HCT116 (cell line): ENCODE results near the gene SMC1B.

Source experiments
- EZH2 ChIP-seq: fragments of 200-600 bp; sonication (generic); IDR thresholded peaks from 2 replicates; pipeline ENCODE4 v1.6.1; 2017; ENCODE audit warnings: antibody characterized with exemption, mixed run types
- JUND ChIP-seq: IDR thresholded peaks from 2 replicates; pipeline ENCODE4 v1.6.1; 2012
- RAD21 ChIP-seq: IDR thresholded peaks from 2 replicates; pipeline ENCODE4 v1.6.1; 2012; ENCODE audit warnings: low read depth, mild to moderate bottlenecking
- SIN3A ChIP-seq: IDR thresholded peaks from 2 replicates; pipeline ENCODE4 v1.6.1; 2012; ENCODE audit warnings: low read depth
- YY1 ChIP-seq: IDR thresholded peaks from 2 replicates; pipeline ENCODE4 v1.6.1; 2011; ENCODE audit warnings: low read length, low read depth, moderate library complexity, mild to moderate bottlenecking; ENCODE audit not compliant: insufficient replicate concordance; ENCODE audit errors: extremely low read depth
- ZNF274 ChIP-seq: fragments of 200-500 bp; sonication (Bioruptor generic); IDR thresholded peaks from 2 replicates; pipeline ENCODE4 v1.6.1; 2014; ENCODE audit warnings: mild to moderate bottlenecking, low read depth, low read length, inconsistent platforms
- TF ChIP-seq, protein P1 (sequence below), 3 experiments: fragments of 200-600 bp in 1 of 3; sonication (generic) in 1 of 3; IDR thresholded peaks in 2 of 3; conservative IDR thresholded peaks in 1 of 3; 2 replicates each; pipeline ENCODE4 v1.5.1; 2012 to 2017; ENCODE audit warnings: low read depth in 2 of 3, low read length in 2 of 3, antibody characterized with exemption in 1 of 3, borderline replicate concordance in 1 of 3, control low read depth in 1 of 3, mild to moderate bottlenecking in 1 of 3, mixed read lengths in 1 of 3, mixed run types in 1 of 3, moderate library complexity in 1 of 3; ENCODE audit not compliant: insufficient read depth in 1 of 3
- TF ChIP-seq, protein P2 (sequence below): IDR thresholded peaks from 2 replicates; pipeline ENCODE4 v1.6.1; 2012; ENCODE audit warnings: low read depth

DNA sequence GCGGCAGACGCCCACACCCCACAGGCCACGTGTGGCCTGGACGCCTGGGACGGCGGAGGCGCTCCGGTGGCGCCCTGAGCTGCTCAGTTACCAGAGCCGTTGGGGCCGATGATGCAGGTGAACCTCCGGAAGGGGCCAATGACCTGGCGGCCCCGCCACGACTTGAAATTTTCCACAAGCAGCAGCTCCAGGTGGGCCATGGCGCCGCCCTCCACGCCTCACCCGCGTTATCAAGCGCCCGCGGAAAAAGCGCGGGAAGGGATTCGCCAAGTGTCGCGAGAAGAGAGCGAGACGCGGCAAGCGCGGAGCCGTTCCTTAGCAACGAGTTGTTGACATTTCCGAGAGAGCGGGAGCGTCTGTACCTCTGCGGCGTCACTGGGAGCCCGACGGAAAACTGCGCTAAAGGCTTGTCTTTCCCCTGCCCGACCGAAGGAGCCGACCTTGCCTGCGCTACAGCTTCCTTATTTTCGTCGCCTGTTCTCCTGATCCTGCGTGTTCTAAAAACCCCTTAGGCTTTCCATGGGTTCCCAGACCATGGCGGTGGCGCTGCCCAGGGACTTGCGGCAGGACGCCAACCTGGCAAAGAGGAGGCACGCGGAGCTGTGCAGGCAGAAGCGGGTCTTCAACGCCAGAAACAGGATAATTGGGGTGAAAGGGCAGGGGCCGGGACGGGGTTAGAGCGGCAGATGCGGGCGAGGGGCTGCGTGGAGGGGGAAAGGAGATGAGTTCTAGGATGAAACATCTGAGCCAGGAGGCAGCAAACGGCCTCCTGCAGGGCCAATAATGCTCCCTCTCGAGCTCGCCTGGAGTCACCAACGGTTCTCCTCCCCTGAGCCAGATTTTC lies at the start of gene SMC1B, which contains the start of gene RIBC2:
- TF ChIP-seq SIN3A (peak; percentile 71; the same call in 1 of the 2 replicates), EZH2 (no peak), YY1 (no peak), JUND (no peak), RAD21 (no peak), ZNF274 (no peak)
- TF ChIP-seq, protein P1, sequence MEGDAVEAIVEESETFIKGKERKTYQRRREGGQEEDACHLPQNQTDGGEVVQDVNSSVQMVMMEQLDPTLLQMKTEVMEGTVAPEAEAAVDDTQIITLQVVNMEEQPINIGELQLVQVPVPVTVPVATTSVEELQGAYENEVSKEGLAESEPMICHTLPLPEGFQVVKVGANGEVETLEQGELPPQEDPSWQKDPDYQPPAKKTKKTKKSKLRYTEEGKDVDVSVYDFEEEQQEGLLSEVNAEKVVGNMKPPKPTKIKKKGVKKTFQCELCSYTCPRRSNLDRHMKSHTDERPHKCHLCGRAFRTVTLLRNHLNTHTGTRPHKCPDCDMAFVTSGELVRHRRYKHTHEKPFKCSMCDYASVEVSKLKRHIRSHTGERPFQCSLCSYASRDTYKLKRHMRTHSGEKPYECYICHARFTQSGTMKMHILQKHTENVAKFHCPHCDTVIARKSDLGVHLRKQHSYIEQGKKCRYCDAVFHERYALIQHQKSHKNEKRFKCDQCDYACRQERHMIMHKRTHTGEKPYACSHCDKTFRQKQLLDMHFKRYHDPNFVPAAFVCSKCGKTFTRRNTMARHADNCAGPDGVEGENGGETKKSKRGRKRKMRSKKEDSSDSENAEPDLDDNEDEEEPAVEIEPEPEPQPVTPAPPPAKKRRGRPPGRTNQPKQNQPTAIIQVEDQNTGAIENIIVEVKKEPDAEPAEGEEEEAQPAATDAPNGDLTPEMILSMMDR (IDR thresholded peaks at IDR 0.05 in 2 of 3, conservative IDR thresholded peaks at IDR 0.05 in 1 of 3; ENCODE audit: borderline replicate concordance in 1 of 3, insufficient read depth in 1 of 3, low read depth in 2 of 3, low read length in 2 of 3): no peak
- TF ChIP-seq, protein P2, sequence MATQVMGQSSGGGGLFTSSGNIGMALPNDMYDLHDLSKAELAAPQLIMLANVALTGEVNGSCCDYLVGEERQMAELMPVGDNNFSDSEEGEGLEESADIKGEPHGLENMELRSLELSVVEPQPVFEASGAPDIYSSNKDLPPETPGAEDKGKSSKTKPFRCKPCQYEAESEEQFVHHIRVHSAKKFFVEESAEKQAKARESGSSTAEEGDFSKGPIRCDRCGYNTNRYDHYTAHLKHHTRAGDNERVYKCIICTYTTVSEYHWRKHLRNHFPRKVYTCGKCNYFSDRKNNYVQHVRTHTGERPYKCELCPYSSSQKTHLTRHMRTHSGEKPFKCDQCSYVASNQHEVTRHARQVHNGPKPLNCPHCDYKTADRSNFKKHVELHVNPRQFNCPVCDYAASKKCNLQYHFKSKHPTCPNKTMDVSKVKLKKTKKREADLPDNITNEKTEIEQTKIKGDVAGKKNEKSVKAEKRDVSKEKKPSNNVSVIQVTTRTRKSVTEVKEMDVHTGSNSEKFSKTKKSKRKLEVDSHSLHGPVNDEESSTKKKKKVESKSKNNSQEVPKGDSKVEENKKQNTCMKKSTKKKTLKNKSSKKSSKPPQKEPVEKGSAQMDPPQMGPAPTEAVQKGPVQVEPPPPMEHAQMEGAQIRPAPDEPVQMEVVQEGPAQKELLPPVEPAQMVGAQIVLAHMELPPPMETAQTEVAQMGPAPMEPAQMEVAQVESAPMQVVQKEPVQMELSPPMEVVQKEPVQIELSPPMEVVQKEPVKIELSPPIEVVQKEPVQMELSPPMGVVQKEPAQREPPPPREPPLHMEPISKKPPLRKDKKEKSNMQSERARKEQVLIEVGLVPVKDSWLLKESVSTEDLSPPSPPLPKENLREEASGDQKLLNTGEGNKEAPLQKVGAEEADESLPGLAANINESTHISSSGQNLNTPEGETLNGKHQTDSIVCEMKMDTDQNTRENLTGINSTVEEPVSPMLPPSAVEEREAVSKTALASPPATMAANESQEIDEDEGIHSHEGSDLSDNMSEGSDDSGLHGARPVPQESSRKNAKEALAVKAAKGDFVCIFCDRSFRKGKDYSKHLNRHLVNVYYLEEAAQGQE: no peak
